GM23338 (cell line): ENCODE results near the gene RND3.

ENCODE experiments used
- CREB1 ChIP-seq: fragments of 250-450 bp; sonication (Bioruptor Pico); IDR thresholded peaks from 2 replicates; pipeline ENCODE4 v1.5.0; 2020; ENCODE audit warnings: low read depth, mild to moderate bottlenecking, moderate library complexity
- ETS1 ChIP-seq: IDR thresholded peaks from 2 replicates; pipeline ENCODE4 v1.6.1; 2016; ENCODE audit warnings: antibody characterized with exemption
- EZH2 ChIP-seq: fragments of 200-600 bp; sonication (generic); IDR thresholded peaks from one replicate; pipeline ENCODE4 v1.8.0; 2017; ENCODE audit warnings: antibody characterized with exemption, mild to moderate bottlenecking, low read depth; ENCODE audit not compliant: unreplicated experiment
- EZH2phosphoT487 ChIP-seq: fragments of 200-600 bp; sonication (generic); IDR thresholded peaks from one replicate; pipeline ENCODE4 v1.8.1; 2018; ENCODE audit warnings: antibody characterized with exemption; ENCODE audit not compliant: unreplicated experiment
- JUNB ChIP-seq: IDR thresholded peaks from one replicate; pipeline ENCODE4 v1.6.1; 2016; ENCODE audit warnings: antibody characterized with exemption; ENCODE audit not compliant: unreplicated experiment
- POLR2AphosphoS5 ChIP-seq: IDR thresholded peaks from 2 replicates; pipeline ENCODE4 v1.6.1; 2016; ENCODE audit warnings: antibody characterized with exemption, low read depth
- TF ChIP-seq, protein P1 (sequence below), 2 experiments: fragments of 200-600 bp in 1 of 2; sonication (generic) in 1 of 2; conservative IDR thresholded peaks; 2 replicates each; pipeline versions ENCODE4 v1.5.1 to v1.6.1; 2016 to 2017; ENCODE audit warnings: antibody characterized with exemption in 2 of 2, low read depth in 2 of 2, mild to moderate bottlenecking in 2 of 2, moderate library complexity in 1 of 2
- TF ChIP-seq, protein P2 (sequence below): IDR thresholded peaks from one replicate; pipeline ENCODE4 v1.6.1; 2018; ENCODE audit warnings: antibody characterized with exemption; ENCODE audit not compliant: unreplicated experiment

- TF ChIP-seq, protein P1, sequence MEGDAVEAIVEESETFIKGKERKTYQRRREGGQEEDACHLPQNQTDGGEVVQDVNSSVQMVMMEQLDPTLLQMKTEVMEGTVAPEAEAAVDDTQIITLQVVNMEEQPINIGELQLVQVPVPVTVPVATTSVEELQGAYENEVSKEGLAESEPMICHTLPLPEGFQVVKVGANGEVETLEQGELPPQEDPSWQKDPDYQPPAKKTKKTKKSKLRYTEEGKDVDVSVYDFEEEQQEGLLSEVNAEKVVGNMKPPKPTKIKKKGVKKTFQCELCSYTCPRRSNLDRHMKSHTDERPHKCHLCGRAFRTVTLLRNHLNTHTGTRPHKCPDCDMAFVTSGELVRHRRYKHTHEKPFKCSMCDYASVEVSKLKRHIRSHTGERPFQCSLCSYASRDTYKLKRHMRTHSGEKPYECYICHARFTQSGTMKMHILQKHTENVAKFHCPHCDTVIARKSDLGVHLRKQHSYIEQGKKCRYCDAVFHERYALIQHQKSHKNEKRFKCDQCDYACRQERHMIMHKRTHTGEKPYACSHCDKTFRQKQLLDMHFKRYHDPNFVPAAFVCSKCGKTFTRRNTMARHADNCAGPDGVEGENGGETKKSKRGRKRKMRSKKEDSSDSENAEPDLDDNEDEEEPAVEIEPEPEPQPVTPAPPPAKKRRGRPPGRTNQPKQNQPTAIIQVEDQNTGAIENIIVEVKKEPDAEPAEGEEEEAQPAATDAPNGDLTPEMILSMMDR (conservative IDR thresholded peaks at IDR 0.05; ENCODE audit: low read depth in 2 of 2) = no peak
- no peak for TF ChIP-seq JUNB
- no peak for TF ChIP-seq POLR2AphosphoS5
- no peak for TF ChIP-seq EZH2
- no peak for TF ChIP-seq CREB1 (CRISPR knock-in tag)
- TF ChIP-seq, protein P2, sequence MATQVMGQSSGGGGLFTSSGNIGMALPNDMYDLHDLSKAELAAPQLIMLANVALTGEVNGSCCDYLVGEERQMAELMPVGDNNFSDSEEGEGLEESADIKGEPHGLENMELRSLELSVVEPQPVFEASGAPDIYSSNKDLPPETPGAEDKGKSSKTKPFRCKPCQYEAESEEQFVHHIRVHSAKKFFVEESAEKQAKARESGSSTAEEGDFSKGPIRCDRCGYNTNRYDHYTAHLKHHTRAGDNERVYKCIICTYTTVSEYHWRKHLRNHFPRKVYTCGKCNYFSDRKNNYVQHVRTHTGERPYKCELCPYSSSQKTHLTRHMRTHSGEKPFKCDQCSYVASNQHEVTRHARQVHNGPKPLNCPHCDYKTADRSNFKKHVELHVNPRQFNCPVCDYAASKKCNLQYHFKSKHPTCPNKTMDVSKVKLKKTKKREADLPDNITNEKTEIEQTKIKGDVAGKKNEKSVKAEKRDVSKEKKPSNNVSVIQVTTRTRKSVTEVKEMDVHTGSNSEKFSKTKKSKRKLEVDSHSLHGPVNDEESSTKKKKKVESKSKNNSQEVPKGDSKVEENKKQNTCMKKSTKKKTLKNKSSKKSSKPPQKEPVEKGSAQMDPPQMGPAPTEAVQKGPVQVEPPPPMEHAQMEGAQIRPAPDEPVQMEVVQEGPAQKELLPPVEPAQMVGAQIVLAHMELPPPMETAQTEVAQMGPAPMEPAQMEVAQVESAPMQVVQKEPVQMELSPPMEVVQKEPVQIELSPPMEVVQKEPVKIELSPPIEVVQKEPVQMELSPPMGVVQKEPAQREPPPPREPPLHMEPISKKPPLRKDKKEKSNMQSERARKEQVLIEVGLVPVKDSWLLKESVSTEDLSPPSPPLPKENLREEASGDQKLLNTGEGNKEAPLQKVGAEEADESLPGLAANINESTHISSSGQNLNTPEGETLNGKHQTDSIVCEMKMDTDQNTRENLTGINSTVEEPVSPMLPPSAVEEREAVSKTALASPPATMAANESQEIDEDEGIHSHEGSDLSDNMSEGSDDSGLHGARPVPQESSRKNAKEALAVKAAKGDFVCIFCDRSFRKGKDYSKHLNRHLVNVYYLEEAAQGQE = no peak
- no peak for TF ChIP-seq EZH2phosphoT487
- no peak for TF ChIP-seq ETS1
Observed at GRCh38 chr2:150449856-150450255, 37.6 kb downstream of the RND3 start.
